ENCODE results near the gene LRRC37B. TPM values are rescaled to one million over a fixed set of nuclear protein-coding genes. Genes with fewer than 3 reads are reported as not detected.
"Not testable (repeated sequence)": the region's sequence is repeated elsewhere in the genome, so short reads cannot be mapped to it uniquely, and the experiment has no call there.

Gene LRRC37B
- total and polyA plus RNA-seq, 8 donors, result 11.4 to 44.6 (median 33.1) TPM

DNA sequence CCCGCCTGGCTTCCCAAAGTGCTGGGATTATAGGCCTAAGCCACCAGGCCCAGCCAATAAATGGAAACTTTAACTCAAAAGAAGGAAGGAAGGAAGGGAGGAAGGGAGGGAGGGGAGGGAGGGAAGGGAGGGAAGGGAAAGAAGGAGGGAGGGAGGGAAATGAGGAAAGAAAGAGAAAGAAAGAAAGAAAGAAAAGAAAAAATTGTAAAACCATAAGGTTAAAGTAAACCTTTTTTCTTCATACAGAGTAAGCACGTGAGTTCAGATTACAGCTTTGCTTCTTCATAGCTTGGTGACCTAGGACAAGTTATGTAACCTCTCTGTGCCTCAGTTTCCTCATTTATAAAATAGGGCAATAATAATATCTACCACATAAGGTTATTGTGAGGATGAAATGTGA is 26.0 kb downstream of the LRRC37B start:
- Histone ChIP-seq H3K36me3 (peaks cover 0 to 55% of the 10 kb centered on the region in 2 donors), H3K4me1 (no peaks in the 10 kb centered on the region), H3K9me3 (no peaks in the 10 kb centered on the region), H3K27ac (no peak overlapping the region), H3K27me3 (no peaks in the 10 kb centered on the region), H3K4me3 (no peak overlapping the region)
- DNase-seq, result no peak
- ATAC-seq, result no peak
- intact Hi-C loops (cut with DNase I), result no loop called here
- TF ChIP-seq, protein P1, sequence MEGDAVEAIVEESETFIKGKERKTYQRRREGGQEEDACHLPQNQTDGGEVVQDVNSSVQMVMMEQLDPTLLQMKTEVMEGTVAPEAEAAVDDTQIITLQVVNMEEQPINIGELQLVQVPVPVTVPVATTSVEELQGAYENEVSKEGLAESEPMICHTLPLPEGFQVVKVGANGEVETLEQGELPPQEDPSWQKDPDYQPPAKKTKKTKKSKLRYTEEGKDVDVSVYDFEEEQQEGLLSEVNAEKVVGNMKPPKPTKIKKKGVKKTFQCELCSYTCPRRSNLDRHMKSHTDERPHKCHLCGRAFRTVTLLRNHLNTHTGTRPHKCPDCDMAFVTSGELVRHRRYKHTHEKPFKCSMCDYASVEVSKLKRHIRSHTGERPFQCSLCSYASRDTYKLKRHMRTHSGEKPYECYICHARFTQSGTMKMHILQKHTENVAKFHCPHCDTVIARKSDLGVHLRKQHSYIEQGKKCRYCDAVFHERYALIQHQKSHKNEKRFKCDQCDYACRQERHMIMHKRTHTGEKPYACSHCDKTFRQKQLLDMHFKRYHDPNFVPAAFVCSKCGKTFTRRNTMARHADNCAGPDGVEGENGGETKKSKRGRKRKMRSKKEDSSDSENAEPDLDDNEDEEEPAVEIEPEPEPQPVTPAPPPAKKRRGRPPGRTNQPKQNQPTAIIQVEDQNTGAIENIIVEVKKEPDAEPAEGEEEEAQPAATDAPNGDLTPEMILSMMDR (IDR thresholded peaks at IDR 0.05), result no peak

DNA sequence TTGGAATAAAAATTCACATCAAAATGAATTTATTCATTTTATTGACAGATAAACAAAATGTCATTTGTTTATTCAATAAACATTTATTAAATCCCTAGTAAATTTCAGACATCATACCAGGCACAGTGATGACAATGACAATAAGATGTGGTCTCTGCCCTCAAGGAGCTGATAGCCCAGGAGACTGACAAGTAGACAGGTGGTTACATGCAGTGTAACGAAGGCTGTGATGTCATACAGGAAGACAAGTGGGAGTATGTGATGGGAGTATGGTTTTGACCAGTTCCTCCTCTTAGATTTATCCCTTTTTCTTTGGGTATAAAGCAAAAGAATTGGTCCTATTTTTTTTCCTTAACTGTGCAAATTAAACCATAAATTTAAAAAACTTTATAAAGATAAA is 26.6 kb downstream of the LRRC37B start:
- H3K27me3 ChIP-seq; H3K4me1 ChIP-seq; intact Hi-C loops (cut with DNase I); DNase-seq; H3K9me3 ChIP-seq; ATAC-seq; H3K27ac ChIP-seq; H3K4me3 ChIP-seq: not testable (repeated sequence)
- H3K36me3 ChIP-seq, result peaks cover 0 to 60% of the 10 kb centered on the region in 2 donors

DNA sequence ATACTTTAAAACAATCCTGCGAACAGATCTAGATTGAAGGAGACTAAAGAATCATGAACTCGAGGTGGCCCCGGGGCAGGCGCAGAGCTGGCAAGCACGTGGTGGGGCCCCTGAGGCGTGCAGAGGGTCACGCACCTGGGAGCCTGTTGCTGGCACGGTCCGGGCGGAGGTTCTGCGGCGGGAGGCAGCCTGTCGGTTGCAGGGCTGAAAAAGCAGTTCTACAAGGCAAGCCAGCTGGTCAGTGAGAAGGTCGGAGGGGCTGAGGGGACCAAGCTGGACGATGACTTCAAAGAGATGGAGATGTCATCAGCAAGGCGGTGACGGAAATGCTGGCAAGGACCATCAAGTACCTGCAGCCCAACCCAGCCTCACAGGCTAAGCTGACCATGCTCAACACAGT is 33.1 kb downstream of the LRRC37B start:
- DNase-seq; intact Hi-C loops (cut with DNase I); H3K27ac ChIP-seq; ATAC-seq; H3K4me3 ChIP-seq; H3K27me3 ChIP-seq; H3K9me3 ChIP-seq; H3K4me1 ChIP-seq: not testable (repeated sequence)
- H3K36me3 ChIP-seq, result peaks cover 0 to 57% of the 10 kb centered on the region in 2 donors

DNA sequence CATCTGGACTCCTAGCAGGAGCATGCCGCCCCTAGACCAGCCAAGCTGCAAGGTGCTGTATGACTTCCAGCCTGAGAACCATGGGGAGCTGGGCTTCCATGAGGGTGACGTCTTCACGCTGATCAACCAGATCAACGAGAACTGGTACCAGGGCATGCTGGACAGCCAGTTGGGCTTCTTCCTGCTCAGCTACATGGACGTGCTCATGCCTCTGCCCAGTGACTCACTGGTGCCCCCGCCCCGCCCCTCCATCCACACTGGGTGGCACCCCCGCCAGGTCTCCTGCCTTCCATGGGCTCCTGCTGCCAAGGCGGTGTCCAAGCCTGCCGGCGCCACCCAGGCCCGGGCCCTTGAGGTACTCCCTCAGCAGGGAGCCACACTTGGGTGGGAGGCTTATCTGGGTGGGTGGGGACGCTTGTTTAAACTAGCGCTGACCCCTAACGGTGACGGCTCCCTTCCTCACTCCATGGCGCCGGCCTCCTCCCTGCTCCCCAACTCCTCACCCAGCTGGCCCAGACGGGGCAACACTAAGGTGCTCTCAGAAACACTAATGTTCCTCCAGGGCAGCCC is 34.2 kb downstream of the LRRC37B start:
- H3K4me1 ChIP-seq; H3K9me3 ChIP-seq; intact Hi-C loops (cut with DNase I); ATAC-seq; DNase-seq; H3K27ac ChIP-seq; H3K4me3 ChIP-seq; H3K27me3 ChIP-seq: not testable (repeated sequence)
- peaks cover 0 to 46% of the 10 kb centered on the region in 2 donors for H3K36me3 ChIP-seq

DNA sequence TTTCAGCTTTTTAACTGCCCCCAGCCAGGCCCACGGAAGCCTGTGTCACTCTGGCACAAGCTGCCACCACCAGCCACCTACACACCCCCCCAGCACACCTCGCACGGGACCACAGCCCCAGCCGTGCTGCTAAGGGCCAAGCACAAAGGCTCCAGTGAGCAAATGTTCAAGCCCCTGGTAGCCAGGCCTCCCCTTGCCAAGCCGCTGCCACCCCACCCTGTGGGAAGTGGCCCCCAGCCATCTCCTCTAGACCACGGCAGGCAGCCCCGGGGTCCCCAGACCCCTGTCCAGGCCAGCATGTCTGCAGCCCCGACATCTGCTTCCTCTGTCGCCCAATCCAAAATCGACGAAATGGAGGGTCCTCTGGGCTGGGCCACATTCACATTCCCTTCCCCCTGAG is 35.1 kb downstream of the LRRC37B start:
- ATAC-seq; H3K27me3 ChIP-seq; H3K4me1 ChIP-seq; DNase-seq; H3K9me3 ChIP-seq; intact Hi-C loops (cut with DNase I); H3K27ac ChIP-seq; H3K4me3 ChIP-seq: not testable (repeated sequence)
- peaks cover 0 to 37% of the 10 kb centered on the region in 2 donors for H3K36me3 ChIP-seq

DNA sequence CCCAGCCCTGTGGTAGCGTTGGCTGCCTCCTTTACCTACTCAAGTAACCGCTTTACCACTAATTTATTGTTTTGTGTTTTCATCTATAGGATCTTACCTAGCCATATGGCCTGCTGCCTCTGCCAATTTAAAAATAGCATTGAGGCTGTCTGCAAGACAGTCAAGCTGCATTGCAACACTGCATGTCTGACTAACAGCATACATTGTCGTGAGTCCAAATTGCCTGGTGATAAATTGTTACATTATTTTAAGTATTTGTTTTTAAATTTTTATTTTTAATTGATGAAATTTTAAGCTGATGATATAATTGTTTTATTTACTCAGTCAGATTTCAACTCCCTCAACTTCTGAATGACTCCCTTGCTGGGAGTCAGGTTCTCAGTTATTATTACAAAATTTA is 38.4 kb downstream of the LRRC37B start:
- H3K4me1 ChIP-seq; H3K9me3 ChIP-seq; ATAC-seq; H3K27ac ChIP-seq; H3K27me3 ChIP-seq; intact Hi-C loops (cut with DNase I); DNase-seq; H3K4me3 ChIP-seq: not testable (repeated sequence)
- peaks cover 0 to 31% of the 10 kb centered on the region in 2 donors for H3K36me3 ChIP-seq

DNA sequence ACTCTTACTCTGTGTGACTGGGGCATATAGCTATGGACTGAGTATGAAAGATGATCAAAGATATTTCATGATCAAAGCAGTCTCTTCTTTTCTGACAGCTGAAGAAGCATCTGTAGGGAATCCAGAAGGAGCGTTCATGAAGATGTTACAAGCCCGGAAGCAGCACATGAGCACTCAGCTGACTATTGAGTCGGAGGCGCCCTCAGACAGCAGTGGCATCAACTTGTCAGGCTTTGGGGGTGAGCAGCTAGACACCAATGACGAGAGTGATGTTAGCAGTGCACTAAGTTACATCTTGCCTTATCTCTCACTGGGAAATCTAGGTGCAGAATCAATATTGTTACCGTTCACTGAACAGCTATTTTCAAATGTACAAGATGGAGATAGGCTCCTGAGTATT is 40.5 kb downstream of the LRRC37B start:
- ATAC-seq; H3K9me3 ChIP-seq; intact Hi-C loops (cut with DNase I); H3K4me3 ChIP-seq; H3K27me3 ChIP-seq; H3K4me1 ChIP-seq; DNase-seq; H3K27ac ChIP-seq: not testable (repeated sequence)
- peaks cover 0 to 25% of the 10 kb centered on the region in 2 donors for H3K36me3 ChIP-seq

DNA sequence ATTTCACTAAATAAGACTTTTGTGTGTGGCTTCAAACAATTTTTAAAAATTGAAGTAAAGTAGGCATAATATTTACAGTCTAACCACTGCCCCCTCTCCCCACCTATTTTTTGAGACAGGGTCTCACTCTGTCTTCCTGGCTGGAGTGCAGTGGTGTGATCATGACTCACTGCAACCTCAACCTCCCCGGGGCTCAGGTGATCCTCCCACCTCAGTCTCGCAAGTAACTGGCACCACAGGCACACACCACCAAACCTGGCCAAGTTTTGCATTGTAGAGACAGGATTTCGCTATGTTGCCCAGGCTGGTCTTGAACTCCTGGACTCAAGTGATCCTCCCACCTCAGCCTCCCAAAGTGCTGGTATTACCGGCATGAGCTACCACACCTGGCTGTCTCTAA is 47.8 kb downstream of the LRRC37B start:
- ATAC-seq; H3K4me3 ChIP-seq; DNase-seq; H3K27ac ChIP-seq; H3K9me3 ChIP-seq; H3K27me3 ChIP-seq; H3K4me1 ChIP-seq; H3K36me3 ChIP-seq; intact Hi-C loops (cut with DNase I): not testable (repeated sequence)

DNA sequence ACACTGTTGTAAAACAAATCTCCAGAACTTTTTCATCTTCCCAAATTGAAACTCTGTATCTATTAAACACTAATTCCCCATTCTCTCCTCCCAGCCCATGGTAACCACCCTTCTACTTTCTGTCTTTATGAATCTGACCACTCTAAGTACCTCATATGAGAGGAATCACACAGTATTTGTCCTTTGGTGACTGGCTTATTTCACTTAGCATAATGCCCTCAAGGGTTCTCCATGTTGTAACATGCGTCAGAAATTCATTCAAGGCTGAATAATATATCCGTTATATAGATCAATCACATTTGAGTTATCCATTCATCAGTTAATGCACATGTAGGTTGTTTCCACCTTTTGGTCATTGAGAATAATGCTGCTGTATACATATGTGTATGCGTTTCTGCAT is 48.2 kb downstream of the LRRC37B start:
- H3K27ac ChIP-seq; ATAC-seq; H3K4me1 ChIP-seq; H3K9me3 ChIP-seq; H3K36me3 ChIP-seq; intact Hi-C loops (cut with DNase I); H3K4me3 ChIP-seq; DNase-seq; H3K27me3 ChIP-seq: not testable (repeated sequence)

DNA sequence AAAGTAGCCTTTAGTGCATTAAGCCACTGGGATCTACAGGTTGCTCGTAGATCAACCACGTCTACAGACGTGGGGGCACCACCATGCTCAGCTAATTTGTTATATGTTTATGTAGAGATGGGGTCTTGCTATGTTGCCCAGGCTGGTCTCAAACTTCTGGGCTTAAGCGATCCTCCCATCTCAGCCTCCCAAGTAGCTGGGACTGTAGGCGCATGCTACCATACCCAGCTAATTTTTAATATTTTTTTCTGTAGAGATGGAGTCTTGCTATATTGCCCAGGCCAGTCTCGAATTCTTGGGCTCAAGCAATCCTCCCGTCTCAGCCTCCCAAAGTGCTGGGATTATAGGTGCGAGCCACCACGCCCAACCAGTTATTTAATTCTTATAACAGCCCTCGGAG is 49.3 kb downstream of the LRRC37B start:
- ATAC-seq; H3K9me3 ChIP-seq; H3K27ac ChIP-seq; intact Hi-C loops (cut with DNase I); H3K4me1 ChIP-seq; H3K27me3 ChIP-seq; H3K4me3 ChIP-seq; DNase-seq; H3K36me3 ChIP-seq: not testable (repeated sequence)

DNA sequence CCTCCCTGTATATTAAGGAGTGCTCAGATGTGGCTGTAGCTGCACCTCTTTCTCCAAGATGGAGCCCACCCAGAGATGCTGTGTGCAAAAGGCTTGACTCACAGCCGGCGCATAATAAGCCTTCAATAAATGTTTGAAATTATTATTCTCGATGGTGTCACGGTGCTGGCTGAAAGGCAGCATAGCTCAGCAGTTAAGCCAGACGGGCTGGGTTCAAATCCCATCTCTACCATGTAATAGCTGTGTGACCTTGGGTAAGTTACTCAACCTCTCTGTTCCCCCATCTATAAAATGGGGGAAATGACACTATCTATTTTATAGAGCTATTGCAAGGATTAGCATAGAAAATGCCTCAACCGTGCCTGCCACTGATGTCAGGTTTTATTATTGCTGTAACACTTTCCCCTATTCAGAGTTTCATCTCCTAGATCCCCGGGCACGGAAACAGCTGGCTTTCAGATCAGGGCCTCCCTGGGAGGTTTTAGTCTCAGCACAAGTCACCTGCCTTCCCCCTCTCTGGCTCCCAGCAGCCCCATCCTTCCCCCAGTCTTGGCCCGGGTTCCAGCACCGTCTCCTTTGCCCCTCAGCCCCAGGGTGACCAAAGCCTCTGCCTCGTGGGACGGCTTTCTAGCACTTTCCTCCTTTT is 50.4 kb downstream of the LRRC37B start:
- H3K4me1 ChIP-seq, DNase-seq, H3K27ac ChIP-seq: not testable (repeated sequence)

DNA sequence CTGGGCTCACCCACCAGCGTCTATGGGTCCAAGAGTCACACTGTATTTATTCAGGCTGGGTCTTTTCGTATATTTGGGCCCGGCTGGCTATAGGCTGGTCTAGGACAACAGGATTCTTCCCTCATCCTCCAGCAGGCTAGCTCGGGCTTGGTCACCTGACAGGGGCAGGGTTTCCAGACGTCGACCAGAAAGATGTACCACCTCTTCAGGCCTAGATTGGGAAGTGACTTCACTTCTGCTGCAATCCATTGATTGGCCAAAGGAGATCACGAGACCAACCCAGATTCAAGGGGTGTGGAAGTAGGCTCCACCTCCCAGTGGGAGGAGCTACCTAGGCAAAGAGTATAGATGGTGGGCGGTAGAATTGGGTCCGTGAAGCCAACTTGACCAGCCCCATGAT is 53.5 kb downstream of the LRRC37B start:
- H3K27me3 ChIP-seq; H3K9me3 ChIP-seq; DNase-seq; H3K4me1 ChIP-seq; H3K4me3 ChIP-seq; intact Hi-C loops (cut with DNase I); H3K27ac ChIP-seq; H3K36me3 ChIP-seq: not testable (repeated sequence)
- ATAC-seq, result peak; percentile 26

More for the DNA sequence above, 50.4 kb downstream of the LRRC37B start:
- intact Hi-C loops (cut with DNase I); ATAC-seq; H3K9me3 ChIP-seq; H3K4me3 ChIP-seq; H3K36me3 ChIP-seq; H3K27me3 ChIP-seq: not testable (repeated sequence)

DNA sequence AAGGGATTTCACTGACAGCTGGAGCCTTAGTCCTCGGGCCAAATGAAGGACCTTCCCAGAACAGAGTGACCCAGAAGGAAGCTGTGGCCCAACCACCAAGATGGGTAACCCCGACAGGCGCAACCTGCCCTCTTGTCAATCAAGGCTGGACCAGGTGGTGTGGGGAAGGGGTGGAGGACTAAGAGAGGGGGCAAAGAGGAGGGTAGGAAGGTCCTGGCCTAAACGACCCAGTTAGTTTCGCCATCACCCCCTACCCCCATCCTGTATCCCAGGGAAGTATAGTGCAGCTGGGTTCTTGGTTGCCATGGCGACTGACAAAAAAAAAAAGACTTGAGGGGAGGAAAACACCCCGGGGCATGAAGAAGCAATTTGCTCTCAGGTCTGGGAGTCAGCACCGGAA is 54.7 kb downstream of the LRRC37B start:
- H3K27me3 ChIP-seq; H3K36me3 ChIP-seq; H3K9me3 ChIP-seq; H3K27ac ChIP-seq; ATAC-seq; intact Hi-C loops (cut with DNase I); H3K4me1 ChIP-seq; DNase-seq; H3K4me3 ChIP-seq: not testable (repeated sequence)

Measured in left lung (tissue), 10 donors.